SU-DHL-6 (cell line): Measurements from ENCODE around the gene WDR64.

Experiments used
- H2AFZ ChIP-seq: fragments of 200-600 bp; sonication (generic); 2 replicates; pipeline ENCODE4 v1.6.1; 2014; ENCODE audit warnings: low read depth, mild to moderate bottlenecking, moderate library complexity, mixed read lengths, antibody characterized with exemption, low read length; ENCODE audit not compliant: severe bottlenecking
- H3F3A ChIP-seq: fragments of 200-600 bp; shearing (Covaris generic); 2 replicates; pipeline ENCODE4 v1.6.0; 2016; ENCODE audit warnings: antibody characterized with exemption, mild to moderate bottlenecking; ENCODE audit not compliant: insufficient read depth
- H3K27ac ChIP-seq: fragments of 200-600 bp; sonication (generic); 2 replicates; pipeline ENCODE4 v1.5.1; 2016; ENCODE audit warnings: low read depth, mild to moderate bottlenecking, low read length, moderate library complexity, mixed read lengths
- H3K27me3 ChIP-seq: fragments of 200-600 bp; sonication (generic), shearing (Covaris generic); 2 replicates; pipeline ENCODE4 v1.6.0; 2014; ENCODE audit warnings: mild to moderate bottlenecking, low read length
- H3K36me3 ChIP-seq: fragments of 200-600 bp; sonication (generic); 2 replicates; pipeline ENCODE4 v1.6.1; 2014; ENCODE audit warnings: mild to moderate bottlenecking, low read length, mixed read lengths
- H3K4me2 ChIP-seq: fragments of 300-600, 200-600 bp; shearing (Covaris generic), sonication (generic); 2 replicates; pipeline ENCODE4 v1.6.0; 2014; ENCODE audit warnings: low read length, low read depth, mild to moderate bottlenecking; ENCODE audit not compliant: poor library complexity, severe bottlenecking
- H3K4me3 ChIP-seq: fragments of 200-600 bp; sonication (generic); 2 replicates; pipeline ENCODE4 v1.5.1; 2014; ENCODE audit warnings: antibody characterized with exemption, low read length, mild to moderate bottlenecking, mixed read lengths; ENCODE audit not compliant: insufficient read depth, poor library complexity, severe bottlenecking
- H3K79me2 ChIP-seq: fragments of 200-600 bp; sonication (generic); 2 replicates; pipeline ENCODE4 v1.6.1; 2014; ENCODE audit warnings: mild to moderate bottlenecking, low read length, moderate library complexity; ENCODE audit not compliant: insufficient read depth
- H3K9ac ChIP-seq: fragments of 200-600 bp; sonication (generic); 2 replicates; pipeline ENCODE4 v1.7.0; 2014; ENCODE audit warnings: mild to moderate bottlenecking, low read length
- H3K9me2 ChIP-seq: fragments of 200-600 bp; sonication (generic); replicated peaks from 2 replicates; pipeline ENCODE4 v1.6.1; 2014; ENCODE audit warnings: low read length; ENCODE audit not compliant: insufficient read depth
- H3K9me3 ChIP-seq: fragments of 200-600 bp; sonication (generic); 2 replicates; pipeline ENCODE4 v1.6.1; 2014; ENCODE audit warnings: low read length, mixed read lengths; ENCODE audit not compliant: insufficient read depth
- H4K20me1 ChIP-seq: fragments of 200-600 bp; sonication (generic); 2 replicates; pipeline ENCODE4 v1.6.1; 2014; ENCODE audit warnings: low read depth, mild to moderate bottlenecking, antibody characterized with exemption, low read length, moderate library complexity, mixed read lengths
- CTCF ChIP-seq: fragments of 200-600 bp; sonication (generic); IDR thresholded peaks from one replicate; pipeline ENCODE4 v1.5.1; 2017; ENCODE audit warnings: antibody characterized with exemption, mild to moderate bottlenecking, low read length, moderate library complexity; ENCODE audit not compliant: insufficient read depth, poor library complexity, severe bottlenecking
- EZH2phosphoT487 ChIP-seq: fragments of 200-600 bp; sonication (generic), shearing (Covaris generic); conservative IDR thresholded peaks from 2 replicates; pipeline ENCODE4 v1.6.1; 2018; ENCODE audit warnings: mild to moderate bottlenecking, antibody characterized with exemption, low read length, moderate library complexity, mixed read lengths

Gene WDR64

GRCh38 chr1:241697640-241698018, 45.5 kb downstream of the WDR64 start:
- no peak overlapping the region for H3K27ac ChIP-seq
- no peaks in the 10 kb centered on the region for H4K20me1 ChIP-seq
- H3K9me2 ChIP-seq = no peaks in the 10 kb centered on the region
- H3K4me2 ChIP-seq = no peak overlapping the region
- no peaks in the 10 kb centered on the region for H3F3A ChIP-seq
- H3K36me3 ChIP-seq = no peaks in the 10 kb centered on the region
- no peak overlapping the region for H3K4me3 ChIP-seq
- H3K9me3 ChIP-seq = no peaks in the 10 kb centered on the region
- H2AFZ ChIP-seq = no peak overlapping the region
- H3K27me3 ChIP-seq = no peaks in the 10 kb centered on the region
- no peaks in the 10 kb centered on the region for H3K79me2 ChIP-seq
- no peak overlapping the region for H3K9ac ChIP-seq
- no peak for TF ChIP-seq EZH2phosphoT487

GRCh38 chr1:241698177-241698576, 46.1 kb downstream of the WDR64 start:
- no peaks in the 10 kb centered on the region for H3K79me2 ChIP-seq
- no peaks in the 10 kb centered on the region for H3K36me3 ChIP-seq
- no peaks in the 10 kb centered on the region for H3K27me3 ChIP-seq
- H3K4me3 ChIP-seq = no peak overlapping the region
- no peaks in the 10 kb centered on the region for H3K9me3 ChIP-seq
- H3K9ac ChIP-seq = no peak overlapping the region
- no peak overlapping the region for H3K27ac ChIP-seq
- H4K20me1 ChIP-seq = no peaks in the 10 kb centered on the region
- TF ChIP-seq CTCF = no peak
- no peak for TF ChIP-seq EZH2phosphoT487
- no peaks in the 10 kb centered on the region for H3K9me2 ChIP-seq
- H2AFZ ChIP-seq = no peak overlapping the region
- H3F3A ChIP-seq = no peaks in the 10 kb centered on the region
- H3K4me2 ChIP-seq = no peak overlapping the region

- Histone ChIP-seq H3K27me3 (no peaks in the 10 kb centered on the region), H3K9me2 (no peaks in the 10 kb centered on the region), H3K27ac (no peak overlapping the region), H3F3A (no peaks in the 10 kb centered on the region), H3K9ac (no peak overlapping the region), H3K79me2 (no peaks in the 10 kb centered on the region), H3K9me3 (no peaks in the 10 kb centered on the region), H3K4me3 (no peak overlapping the region), H3K4me2 (no peak overlapping the region), H2AFZ (no peak overlapping the region), H3K36me3 (no peaks in the 10 kb centered on the region), H4K20me1 (no peaks in the 10 kb centered on the region)
- no peak for TF ChIP-seq EZH2phosphoT487
- no peak for TF ChIP-seq CTCF
These were observed 49.6 kb downstream of the WDR64 start for GRCh38 chr1:241701483-241702295.
